ENCODE results near the gene PDIK1L.

DNA sequence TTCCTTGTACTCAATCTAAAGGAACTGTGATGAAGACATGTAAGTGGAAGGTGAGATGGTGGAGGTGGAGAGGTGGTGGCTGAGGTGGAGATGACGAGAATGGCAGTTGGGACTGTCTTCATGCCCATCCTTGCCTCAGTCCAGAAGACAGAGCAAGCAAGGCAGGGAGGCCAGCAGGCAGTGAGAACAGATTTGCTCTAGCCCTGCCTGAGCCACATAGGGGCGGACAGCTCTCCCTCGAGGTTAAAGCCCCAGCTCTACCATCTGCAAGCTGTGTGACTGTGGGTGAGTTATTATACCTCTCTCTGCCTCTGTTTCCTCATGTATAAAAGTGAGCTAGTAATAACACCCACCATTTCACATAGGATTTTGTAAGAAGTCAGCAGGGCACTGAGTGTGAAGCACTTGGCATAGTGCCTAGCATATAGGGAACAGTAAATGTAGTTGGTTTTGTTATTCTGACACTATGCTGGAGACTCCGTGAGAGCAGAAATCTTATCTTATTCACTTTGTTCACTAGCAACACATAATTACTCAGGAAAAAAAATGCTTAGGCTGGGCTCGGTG, 42.4 kb downstream of the PDIK1L start:
- TF ChIP-seq FOSL1 (IDR thresholded peaks at IDR 0.05; ENCODE audit: insufficient read depth, low read depth, low read length) (no peak), JUN (IDR thresholded peaks at IDR 0.05; ENCODE audit: low read depth, low read length) (no peak), POLR2A (IDR thresholded peaks at IDR 0.05; ENCODE audit: control extremely low read depth in 1 of 2, low read depth in 2 of 2, low read length in 2 of 2) (no peak), SIN3A (conservative IDR thresholded peaks at IDR 0.05 in 1 of 2, IDR thresholded peaks at IDR 0.05 in 1 of 2; ENCODE audit: low read depth in 1 of 2, low read length in 2 of 2) (no peak), KDM5A (IDR thresholded peaks at IDR 0.05; ENCODE audit: low read length) (no peak), CHD1 (IDR thresholded peaks at IDR 0.05; ENCODE audit: low read depth, low read length) (no peak), NANOG (IDR thresholded peaks at IDR 0.05; ENCODE audit: insufficient read depth, low read depth, low read length, poor library complexity, severe bottlenecking) (no peak), POLR2AphosphoS5 (IDR thresholded peaks at IDR 0.05; ENCODE audit: low read depth, low read length) (no peak; the same call in 1 of the 2 replicates)
- TF ChIP-seq, protein P1, sequence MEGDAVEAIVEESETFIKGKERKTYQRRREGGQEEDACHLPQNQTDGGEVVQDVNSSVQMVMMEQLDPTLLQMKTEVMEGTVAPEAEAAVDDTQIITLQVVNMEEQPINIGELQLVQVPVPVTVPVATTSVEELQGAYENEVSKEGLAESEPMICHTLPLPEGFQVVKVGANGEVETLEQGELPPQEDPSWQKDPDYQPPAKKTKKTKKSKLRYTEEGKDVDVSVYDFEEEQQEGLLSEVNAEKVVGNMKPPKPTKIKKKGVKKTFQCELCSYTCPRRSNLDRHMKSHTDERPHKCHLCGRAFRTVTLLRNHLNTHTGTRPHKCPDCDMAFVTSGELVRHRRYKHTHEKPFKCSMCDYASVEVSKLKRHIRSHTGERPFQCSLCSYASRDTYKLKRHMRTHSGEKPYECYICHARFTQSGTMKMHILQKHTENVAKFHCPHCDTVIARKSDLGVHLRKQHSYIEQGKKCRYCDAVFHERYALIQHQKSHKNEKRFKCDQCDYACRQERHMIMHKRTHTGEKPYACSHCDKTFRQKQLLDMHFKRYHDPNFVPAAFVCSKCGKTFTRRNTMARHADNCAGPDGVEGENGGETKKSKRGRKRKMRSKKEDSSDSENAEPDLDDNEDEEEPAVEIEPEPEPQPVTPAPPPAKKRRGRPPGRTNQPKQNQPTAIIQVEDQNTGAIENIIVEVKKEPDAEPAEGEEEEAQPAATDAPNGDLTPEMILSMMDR (IDR thresholded peaks at IDR 0.05; ENCODE audit: control extremely low read depth in 1 of 3, insufficient read depth in 1 of 3, low read depth in 1 of 3, low read length in 3 of 3), result no peak
